HFF-Myc (cell line): Measurements from ENCODE around the gene NMU.
"Not testable (repeated sequence)": the region's sequence is repeated elsewhere in the genome, so short reads cannot be mapped to it uniquely, and the experiment has no call there.

ENCODE experiments used
- DNase-seq: peaks from one replicate; pipeline ENCODE4 v3.0.0-alpha.2; 2011; ENCODE audit warnings: low read depth; ENCODE audit errors: extremely low read depth
- H3K4me3 ChIP-seq: replicated peaks from 2 replicates; pipeline ENCODE4 v1.5.1; 2011; ENCODE audit warnings: low read depth, mild to moderate bottlenecking, control low read depth, low read length
- TF ChIP-seq, protein P1 (sequence below): IDR thresholded peaks from 2 replicates; pipeline ENCODE4 v1.5.1; 2012; ENCODE audit warnings: mild to moderate bottlenecking, low read depth, low read length, control low read depth; ENCODE audit errors: missing control alignments

Gene NMU

DNA sequence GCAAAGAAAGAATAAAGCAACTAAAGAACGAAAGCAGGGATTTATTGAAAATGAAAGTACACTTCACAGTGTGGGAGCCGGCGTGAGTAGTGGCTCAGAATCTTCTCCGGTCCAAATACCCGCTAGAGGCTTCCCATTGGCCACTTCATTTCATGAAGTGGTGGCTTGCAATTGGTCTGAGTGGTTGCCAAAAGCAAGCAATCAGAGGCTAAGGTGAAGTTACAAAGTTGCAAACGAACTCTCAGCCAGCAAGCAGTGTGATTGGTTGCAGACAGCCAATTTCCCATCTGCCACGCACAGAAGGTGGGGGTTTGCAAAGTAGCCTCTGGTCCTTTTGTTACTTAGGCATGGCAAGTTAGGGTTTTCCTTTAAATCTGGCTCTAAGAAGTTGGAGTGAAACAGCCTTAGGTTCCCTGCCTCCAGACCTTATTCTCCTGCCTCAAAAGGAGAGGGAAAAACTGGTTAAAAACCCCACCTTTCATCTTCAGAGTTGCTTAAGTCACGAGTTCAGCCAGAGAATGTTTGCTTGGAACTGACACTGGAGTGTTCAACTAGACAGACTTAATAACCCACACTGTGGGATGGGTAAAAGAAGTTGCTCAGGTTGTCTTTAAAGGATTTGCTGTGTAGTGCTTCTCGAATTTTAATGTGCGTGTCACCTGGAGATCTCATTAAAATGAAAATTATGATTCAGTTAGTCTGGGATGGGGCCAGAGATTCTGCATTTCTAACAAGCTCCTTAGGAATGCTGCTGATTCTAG lies 82.5 kb downstream of the NMU start:
- DNase-seq: peak; percentile 32
- TF ChIP-seq, protein P1, sequence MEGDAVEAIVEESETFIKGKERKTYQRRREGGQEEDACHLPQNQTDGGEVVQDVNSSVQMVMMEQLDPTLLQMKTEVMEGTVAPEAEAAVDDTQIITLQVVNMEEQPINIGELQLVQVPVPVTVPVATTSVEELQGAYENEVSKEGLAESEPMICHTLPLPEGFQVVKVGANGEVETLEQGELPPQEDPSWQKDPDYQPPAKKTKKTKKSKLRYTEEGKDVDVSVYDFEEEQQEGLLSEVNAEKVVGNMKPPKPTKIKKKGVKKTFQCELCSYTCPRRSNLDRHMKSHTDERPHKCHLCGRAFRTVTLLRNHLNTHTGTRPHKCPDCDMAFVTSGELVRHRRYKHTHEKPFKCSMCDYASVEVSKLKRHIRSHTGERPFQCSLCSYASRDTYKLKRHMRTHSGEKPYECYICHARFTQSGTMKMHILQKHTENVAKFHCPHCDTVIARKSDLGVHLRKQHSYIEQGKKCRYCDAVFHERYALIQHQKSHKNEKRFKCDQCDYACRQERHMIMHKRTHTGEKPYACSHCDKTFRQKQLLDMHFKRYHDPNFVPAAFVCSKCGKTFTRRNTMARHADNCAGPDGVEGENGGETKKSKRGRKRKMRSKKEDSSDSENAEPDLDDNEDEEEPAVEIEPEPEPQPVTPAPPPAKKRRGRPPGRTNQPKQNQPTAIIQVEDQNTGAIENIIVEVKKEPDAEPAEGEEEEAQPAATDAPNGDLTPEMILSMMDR: no peak
- H3K4me3 ChIP-seq: peak overlapping the region; percentile 16

DNA sequence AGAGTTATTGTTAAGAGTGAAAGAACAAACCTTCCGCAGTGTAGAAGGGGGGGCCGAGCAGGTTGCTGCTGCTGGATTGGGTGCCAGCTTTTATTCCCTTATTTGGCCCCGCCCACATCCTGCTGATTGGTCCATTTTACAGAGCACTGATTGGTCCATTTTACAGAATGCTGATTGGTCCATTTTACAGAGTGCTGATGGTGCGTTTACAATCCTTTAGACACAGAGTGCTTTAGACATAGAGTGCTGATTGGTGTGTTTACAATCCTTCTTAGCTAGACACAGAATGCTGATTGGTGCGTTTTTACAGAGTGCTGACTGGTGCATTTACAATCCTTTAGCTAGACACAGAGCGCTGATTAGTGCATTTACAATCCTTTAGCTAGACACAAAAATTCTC lies 84.1 kb downstream of the NMU start:
- H3K4me3 ChIP-seq, DNase-seq: not testable (repeated sequence)

DNA sequence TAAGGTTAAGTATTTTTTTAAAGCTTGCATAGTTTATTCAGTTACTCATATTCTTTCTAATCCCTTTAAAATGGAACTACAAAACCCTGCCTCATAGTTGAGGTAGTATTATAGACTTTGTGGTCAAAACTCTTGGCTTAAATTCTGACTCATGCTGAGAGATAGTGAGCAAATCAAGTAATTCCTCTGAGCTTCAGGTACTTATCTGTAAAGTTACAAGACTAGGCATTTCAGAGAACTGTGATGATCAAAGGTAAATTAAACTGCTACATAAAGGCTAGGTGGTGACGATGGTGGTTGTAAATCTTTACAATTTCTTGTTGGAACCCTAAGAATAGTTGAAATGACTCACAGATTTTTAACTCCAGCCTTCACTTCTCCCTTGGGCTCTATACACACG lies 86.2 kb downstream of the NMU start:
- DNase-seq: peak; percentile 26
- TF ChIP-seq, protein P1: no peak
- no peak overlapping the region for H3K4me3 ChIP-seq

DNA sequence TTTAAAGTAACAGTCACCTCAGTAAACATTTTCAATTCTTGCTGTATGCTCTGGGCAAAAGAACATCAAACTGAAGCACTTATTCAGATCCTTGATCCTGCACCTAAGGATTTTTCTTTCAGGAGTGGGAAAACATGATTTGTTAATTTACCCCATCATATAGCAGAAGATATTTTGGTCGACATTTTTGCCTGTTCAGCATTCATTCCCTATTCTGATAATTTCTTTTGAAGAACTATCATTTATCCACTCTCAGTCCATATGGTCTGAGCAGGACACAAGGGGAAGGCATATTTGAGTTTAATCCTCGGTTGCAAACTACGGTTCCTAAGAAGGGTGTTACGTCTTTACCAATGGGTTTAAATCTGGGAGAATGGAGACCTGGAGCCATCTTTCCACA lies 88.2 kb downstream of the NMU start:
- TF ChIP-seq, protein P1: no peak
- DNase-seq: no peak
- peak overlapping the region; percentile 75 for H3K4me3 ChIP-seq

DNA sequence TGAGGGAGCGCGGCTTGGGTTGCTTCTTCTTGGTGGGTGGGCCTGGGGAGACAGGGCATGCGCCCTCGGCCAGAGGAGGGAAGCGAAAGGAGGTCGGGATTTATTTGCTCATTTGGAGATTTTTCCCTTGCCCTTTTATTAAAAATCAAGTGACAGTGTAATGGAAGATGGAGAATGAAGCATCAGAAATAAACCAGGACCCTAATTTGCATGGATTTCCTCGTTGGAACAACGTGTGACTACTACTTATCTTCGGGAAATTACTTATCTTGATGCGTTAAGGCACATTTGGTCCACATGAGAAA lies 88.7 kb downstream of the NMU start:
- TF ChIP-seq, protein P1: no peak
- H3K4me3 ChIP-seq: peak overlapping the region; percentile 75
- DNase-seq: no peak

DNA sequence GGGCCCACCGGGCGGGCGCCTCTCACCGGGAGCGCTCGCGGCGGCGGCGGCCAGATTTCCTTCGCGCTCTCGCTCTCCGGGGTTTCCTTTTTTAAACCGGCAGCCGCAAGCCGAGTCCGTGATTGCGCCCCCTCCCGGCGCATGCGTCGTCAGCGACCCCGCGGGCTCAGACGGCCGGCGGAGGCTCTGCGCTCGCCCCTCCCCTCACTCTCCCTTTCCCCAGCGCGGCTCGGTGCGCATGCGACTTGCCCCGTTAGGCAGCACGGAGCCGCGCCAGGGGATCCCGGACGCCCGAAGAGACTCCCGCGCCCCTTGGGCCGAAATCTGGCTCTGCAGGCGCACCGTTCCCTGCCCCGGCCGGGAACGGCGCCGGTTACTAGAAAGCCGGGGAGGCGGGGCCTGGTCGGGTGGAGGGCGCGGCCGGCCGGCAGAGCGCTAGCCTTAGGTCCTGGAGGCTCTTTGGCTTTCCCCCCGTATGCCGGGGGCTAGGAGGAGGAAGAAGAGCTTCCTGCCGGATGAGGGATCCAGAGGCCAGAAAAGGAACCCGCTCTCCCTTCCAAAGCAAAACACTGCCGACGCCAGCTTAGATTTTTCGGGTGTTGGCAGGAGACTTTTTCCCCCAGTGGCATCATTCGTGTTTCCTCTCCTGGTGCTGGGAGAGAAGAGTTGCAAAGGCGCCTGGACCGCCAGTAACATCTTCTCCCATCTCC lies 89.2 kb downstream of the NMU start, which contains the start of gene CLOCK:
Gene CLOCK, minus strand, starts transcription at position 154 of the 710 bp plus-strand sequence. CDS start 64,124 bp downstream, outside the sequence.
- peak within 1 kb of the TSS; percentile 75 for H3K4me3 ChIP-seq
- TF ChIP-seq, protein P1: peak; percentile 52
- DNase-seq: peak; percentile 48

DNA sequence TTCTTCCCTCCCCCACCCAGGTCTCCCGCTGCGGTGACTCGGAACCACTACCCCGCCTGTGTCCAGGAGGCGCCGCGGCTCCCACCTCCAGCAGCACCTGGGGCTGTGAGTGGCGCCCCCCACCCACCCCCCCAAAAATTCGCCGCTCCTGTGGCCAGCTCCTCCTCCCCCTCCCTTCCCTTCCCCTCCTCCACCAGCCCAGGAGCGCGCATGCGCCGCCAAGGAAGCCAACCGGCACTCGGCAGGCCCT lies 89.7 kb downstream of the NMU start:
- no peak for DNase-seq
- H3K4me3 ChIP-seq: peak overlapping the region; percentile 75
- TF ChIP-seq, protein P1: no peak
